GM12864 (cell line): ENCODE measurements around the gene IL1RAPL2.
"Not testable (repeated sequence)": the region's sequence is repeated elsewhere in the genome, so short reads cannot be mapped to it uniquely, and the experiment has no call there.

ENCODE experiments used
- DNase-seq: peaks from one replicate; pipeline ENCODE4 v3.0.0-alpha.2; 2011; ENCODE audit warnings: low read depth
- H3K4me3 ChIP-seq: 2 replicates; pipeline ENCODE4 v1.5.1; 2011; ENCODE audit warnings: mild to moderate bottlenecking, low read depth, low read length, control low read depth
- TF ChIP-seq, protein P1 (sequence below): IDR thresholded peaks from 2 replicates; pipeline ENCODE4 v1.5.1; 2011; ENCODE audit warnings: low read depth, mild to moderate bottlenecking, moderate library complexity, low read length, control low read depth, inconsistent platforms; ENCODE audit errors: missing control alignments

IL1RAPL2 gene

GRCh38 chrX:104995546-104995945, 429.5 kb downstream of the IL1RAPL2 start:
- no peak overlapping the region for H3K4me3 ChIP-seq
- TF ChIP-seq, protein P1, sequence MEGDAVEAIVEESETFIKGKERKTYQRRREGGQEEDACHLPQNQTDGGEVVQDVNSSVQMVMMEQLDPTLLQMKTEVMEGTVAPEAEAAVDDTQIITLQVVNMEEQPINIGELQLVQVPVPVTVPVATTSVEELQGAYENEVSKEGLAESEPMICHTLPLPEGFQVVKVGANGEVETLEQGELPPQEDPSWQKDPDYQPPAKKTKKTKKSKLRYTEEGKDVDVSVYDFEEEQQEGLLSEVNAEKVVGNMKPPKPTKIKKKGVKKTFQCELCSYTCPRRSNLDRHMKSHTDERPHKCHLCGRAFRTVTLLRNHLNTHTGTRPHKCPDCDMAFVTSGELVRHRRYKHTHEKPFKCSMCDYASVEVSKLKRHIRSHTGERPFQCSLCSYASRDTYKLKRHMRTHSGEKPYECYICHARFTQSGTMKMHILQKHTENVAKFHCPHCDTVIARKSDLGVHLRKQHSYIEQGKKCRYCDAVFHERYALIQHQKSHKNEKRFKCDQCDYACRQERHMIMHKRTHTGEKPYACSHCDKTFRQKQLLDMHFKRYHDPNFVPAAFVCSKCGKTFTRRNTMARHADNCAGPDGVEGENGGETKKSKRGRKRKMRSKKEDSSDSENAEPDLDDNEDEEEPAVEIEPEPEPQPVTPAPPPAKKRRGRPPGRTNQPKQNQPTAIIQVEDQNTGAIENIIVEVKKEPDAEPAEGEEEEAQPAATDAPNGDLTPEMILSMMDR = no peak
- DNase-seq = no peak

DNA sequence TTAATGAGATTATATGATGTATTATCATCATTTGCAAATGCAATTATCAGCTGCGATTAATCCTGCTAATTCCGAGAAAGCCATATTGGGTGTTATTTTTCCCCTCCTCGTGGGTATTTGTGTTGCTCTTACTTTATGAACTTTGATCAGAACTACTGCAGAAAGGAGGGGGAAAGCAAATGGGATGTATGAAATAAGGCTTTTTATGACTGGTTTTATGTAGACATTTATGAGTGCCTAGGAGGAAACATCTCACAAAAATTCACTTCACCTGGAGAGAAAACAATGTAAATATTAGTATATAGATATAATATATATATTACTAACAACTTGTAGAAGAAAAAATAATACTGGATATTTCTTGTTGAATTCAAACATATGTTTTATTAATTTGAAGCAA, 440.1 kb downstream of the IL1RAPL2 start:
- TF ChIP-seq, protein P1 = no peak
- no peak overlapping the region for H3K4me3 ChIP-seq
- no peak for DNase-seq

GRCh38 chrX:105006996-105007395, 441.0 kb downstream of the IL1RAPL2 start:
- TF ChIP-seq, protein P1 = no peak
- DNase-seq = no peak
- H3K4me3 ChIP-seq = no peak overlapping the region

- no peak for DNase-seq
- H3K4me3 ChIP-seq = no peak overlapping the region
- TF ChIP-seq, protein P1 = no peak
Measured at GRCh38 chrX:105013719-105014118, 447.7 kb downstream of the IL1RAPL2 start.

- DNase-seq = no peak
- TF ChIP-seq, protein P1 = no peak
- H3K4me3 ChIP-seq = no peak overlapping the region
Measured at GRCh38 chrX:105017641-105018040, 451.6 kb downstream of the IL1RAPL2 start.

- H3K4me3 ChIP-seq = no peak overlapping the region
- no peak for DNase-seq
- TF ChIP-seq, protein P1 = no peak
Measured at GRCh38 chrX:105018865-105019264, 452.9 kb downstream of the IL1RAPL2 start.

DNA sequence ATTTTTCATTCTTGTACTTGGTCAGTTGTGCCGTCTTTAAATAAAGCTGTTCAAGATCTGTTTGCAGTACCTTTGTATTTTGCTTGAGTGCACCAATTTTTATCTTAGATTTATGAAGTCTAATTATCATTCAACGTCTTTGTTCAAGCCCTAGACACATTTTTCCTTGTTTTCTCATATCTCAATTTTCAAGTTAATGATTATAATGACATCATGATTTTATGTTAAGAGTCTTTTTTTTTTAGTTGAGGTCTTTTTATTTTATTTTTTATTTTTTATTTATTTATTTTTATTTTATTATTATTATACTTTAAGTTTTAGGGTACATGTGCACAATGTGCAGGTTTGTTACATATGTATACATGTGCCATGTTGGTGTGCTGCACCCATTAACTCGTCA, 463.0 kb downstream of the IL1RAPL2 start:
- H3K4me3 ChIP-seq = not testable (repeated sequence)

More for the DNA sequence above, 463.0 kb downstream of the IL1RAPL2 start:
- DNase-seq = not testable (repeated sequence)
